PFSK-1 (cell line): ENCODE results near the gene NMRAL1.

Experiments
- POLR2AphosphoS5 ChIP-seq: IDR thresholded peaks from 2 replicates; pipeline ENCODE4 v1.6.1; 2012; ENCODE audit warnings: low read depth, mild to moderate bottlenecking, control low read depth, low read length, moderate library complexity
- REST ChIP-seq, 2 experiments: IDR thresholded peaks; 2 replicates each; pipeline versions ENCODE4 v1.6.1 to v1.8.0; 2011 to 2012; ENCODE audit warnings: low read depth in 2 of 2, low read length in 2 of 2, control low read depth in 1 of 2, inconsistent platforms in 1 of 2, mild to moderate bottlenecking in 1 of 2, moderate library complexity in 1 of 2; ENCODE audit not compliant: insufficient read depth in 1 of 2
- SIN3A ChIP-seq: IDR thresholded peaks from 2 replicates; pipeline ENCODE4 v1.6.1; 2012; ENCODE audit warnings: mild to moderate bottlenecking, low read length, moderate library complexity, borderline replicate concordance; ENCODE audit not compliant: insufficient read depth
- TAF1 ChIP-seq: IDR thresholded peaks from 2 replicates; pipeline ENCODE4 v1.6.1; 2012; ENCODE audit warnings: low read length, control low read depth, borderline replicate concordance; ENCODE audit not compliant: insufficient read depth

GRCh38 chr16:4520913-4521312 lies 46.5 kb upstream of the NMRAL1 start:
- TF ChIP-seq POLR2AphosphoS5 (no peak), SIN3A (no peak), TAF1 (no peak), REST (IDR thresholded peaks at IDR 0.05; ENCODE audit: insufficient read depth in 1 of 2, low read depth in 2 of 2, low read length in 2 of 2) (no peak)
